Parathyroid adenoma (tissue), 2 donors: ENCODE measurements around the gene TRPV3.

Experiments used
- H2AFZ ChIP-seq: fragments of 300-600 bp; sonication (generic); one replicate; pipeline ENCODE4 v1.7.0; 2017; ENCODE audit warnings: antibody characterized with exemption, mild to moderate bottlenecking
- H3K27ac ChIP-seq: fragments of 300-600 bp; sonication (generic); one replicate; pipeline ENCODE4 v1.7.0; 2017
- H3K27me3 ChIP-seq: fragments of 300-600 bp; sonication (generic); one replicate; pipeline ENCODE4 v1.7.0; 2017; ENCODE audit warnings: low read length; ENCODE audit not compliant: control insufficient read depth, insufficient read depth
- H3K36me3 ChIP-seq: fragments of 300-600 bp; sonication (generic); one replicate; pipeline ENCODE4 v1.7.0; 2017; ENCODE audit warnings: low read length; ENCODE audit not compliant: control insufficient read depth, insufficient read depth
- H3K4me1 ChIP-seq: fragments of 300-600 bp; sonication (generic); one replicate; pipeline ENCODE4 v1.7.0; 2017; ENCODE audit warnings: control low read depth
- H3K4me2 ChIP-seq: fragments of 300-600 bp; sonication (generic); one replicate; pipeline ENCODE4 v1.7.0; 2017; ENCODE audit warnings: low read length
- H3K4me3 ChIP-seq: fragments of 300-600 bp; sonication (generic); one replicate; pipeline ENCODE4 v1.7.0; 2017; ENCODE audit warnings: low read depth, low read length
- H3K79me2 ChIP-seq: fragments of 300-600 bp; sonication (generic); one replicate; pipeline ENCODE4 v1.7.0; 2017; ENCODE audit warnings: control low read depth
- H3K9ac ChIP-seq: fragments of 300-600 bp; sonication (generic); one replicate; pipeline ENCODE4 v1.7.0; 2017; ENCODE audit warnings: mild to moderate bottlenecking
- H3K9me3 ChIP-seq: fragments of 300-600 bp; sonication (generic); one replicate; pipeline ENCODE4 v1.7.0; 2017; ENCODE audit warnings: low read length; ENCODE audit not compliant: control insufficient read depth
- CTCF ChIP-seq: fragments of 300-600 bp; sonication (generic); IDR thresholded peaks from one replicate; pipeline ENCODE4 v1.7.0; 2017; ENCODE audit warnings: antibody characterized with exemption, mild to moderate bottlenecking
- donor health status: primary hyperparathyroidism.

Gene TRPV3

GRCh38 chr17:3501344-3501743, 56.3 kb downstream of the TRPV3 start:
- Histone ChIP-seq H3K4me1 (no peaks in the 10 kb centered on the region), H3K36me3 (no peaks in the 10 kb centered on the region), H3K27ac (no peak overlapping the region), H3K4me3 (no peak overlapping the region), H3K4me2 (no peak overlapping the region), H2AFZ (no peak overlapping the region), H3K9me3 (no peaks in the 10 kb centered on the region), H3K79me2 (no peaks in the 10 kb centered on the region), H3K27me3 (no peaks in the 10 kb centered on the region), H3K9ac (no peak overlapping the region)
- no peak for TF ChIP-seq CTCF

- Histone ChIP-seq H3K9ac (no peak overlapping the region), H3K4me2 (no peak overlapping the region), H3K27me3 (no peaks in the 10 kb centered on the region), H3K36me3 (no peaks in the 10 kb centered on the region), H3K4me3 (no peak overlapping the region), H3K27ac (no peak overlapping the region), H2AFZ (no peak overlapping the region), H3K4me1 (no peaks in the 10 kb centered on the region), H3K79me2 (no peaks in the 10 kb centered on the region), H3K9me3 (no peaks in the 10 kb centered on the region)
- no peak for TF ChIP-seq CTCF
These were observed 60.5 kb downstream of the TRPV3 start for GRCh38 chr17:3497101-3497500.

GRCh38 chr17:3485481-3486068, 72.0 kb downstream of the TRPV3 start:
- H3K4me1 ChIP-seq, result no peaks in the 10 kb centered on the region
- H3K9ac ChIP-seq, result no peak overlapping the region
- H3K27me3 ChIP-seq, result no peaks in the 10 kb centered on the region
- H3K9me3 ChIP-seq, result no peaks in the 10 kb centered on the region
- H3K4me2 ChIP-seq, result no peak overlapping the region
- H2AFZ ChIP-seq, result no peak overlapping the region
- H3K36me3 ChIP-seq, result no peaks in the 10 kb centered on the region
- no peak overlapping the region for H3K4me3 ChIP-seq
- H3K27ac ChIP-seq, result no peak overlapping the region
- no peaks in the 10 kb centered on the region for H3K79me2 ChIP-seq
- no peak for TF ChIP-seq CTCF

GRCh38 chr17:3482852-3483251, 74.8 kb downstream of the TRPV3 start:
- Histone ChIP-seq H3K79me2 (no peaks in the 10 kb centered on the region), H3K9ac (no peak overlapping the region), H2AFZ (no peak overlapping the region), H3K27ac (no peak overlapping the region), H3K4me1 (no peaks in the 10 kb centered on the region), H3K27me3 (no peaks in the 10 kb centered on the region), H3K36me3 (no peaks in the 10 kb centered on the region), H3K9me3 (no peaks in the 10 kb centered on the region), H3K4me3 (no peak overlapping the region), H3K4me2 (no peak overlapping the region)
- TF ChIP-seq CTCF, result no peak

DNA sequence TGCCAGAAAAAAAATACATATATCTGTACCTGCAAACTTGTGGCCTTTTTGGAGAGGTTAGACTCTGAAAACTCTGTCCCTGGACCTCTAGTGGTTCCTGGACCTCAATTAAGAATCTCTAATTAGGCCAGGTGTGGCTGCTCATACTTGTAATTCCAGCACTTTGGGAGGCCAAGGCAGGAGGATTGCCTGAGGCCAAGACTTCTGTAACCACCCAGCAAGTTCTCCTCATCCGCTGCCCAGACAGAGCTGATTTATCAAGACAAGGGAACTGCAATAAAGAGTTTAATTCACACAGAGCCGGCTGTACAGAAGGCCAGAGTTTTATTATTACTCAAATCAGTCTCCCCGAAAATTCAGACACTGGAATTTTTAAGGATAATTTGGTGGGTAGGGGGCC, 77.6 kb downstream of the TRPV3 start:
- no peak for TF ChIP-seq CTCF
- no peak overlapping the region for H3K27ac ChIP-seq
- no peaks in the 10 kb centered on the region for H3K79me2 ChIP-seq
- H3K9me3 ChIP-seq, result no peaks in the 10 kb centered on the region
- no peak overlapping the region for H2AFZ ChIP-seq
- no peaks in the 10 kb centered on the region for H3K36me3 ChIP-seq
- no peak overlapping the region for H3K9ac ChIP-seq
- no peak overlapping the region for H3K4me2 ChIP-seq
- no peaks in the 10 kb centered on the region for H3K27me3 ChIP-seq
- no peak overlapping the region for H3K4me3 ChIP-seq
- H3K4me1 ChIP-seq, result peaks cover 4% of the 10 kb centered on the region
